Right lung (tissue), 10 donors: ENCODE data around the gene WDR5B. TPM values are rescaled to one million over a fixed set of nuclear protein-coding genes. Genes with fewer than 3 reads are reported as not detected.
A peak's percentile ranks its signal among the peaks of the same experiment; 100 is the strongest.
"Not testable (repeated sequence)": the region's sequence is repeated elsewhere in the genome, so short reads cannot be mapped to it uniquely, and the experiment has no call there.

Experiments
- DNase-seq, 2 donors: peaks; one replicate each; pipeline ENCODE4 v3.0.0-alpha.2; 2013
- long read RNA-seq, 8 donors: transcript quantifications; one replicate each; lab custom pipeline, GENCODE V29; 2026
- polyA plus RNA-seq, 5 donors: library from polyadenylated mRNA; unstranded; fragments of 120-200 nt; gene quantifications; one replicate each; pipeline versions ENCODE4 v1.2.1 to v1.2.3, GENCODE V29; 2013; ENCODE audit warnings: inconsistent platforms in 1 of 5, low replicate concordance in 1 of 5; ENCODE audit not compliant: insufficient read length in 5 of 5, insufficient read depth in 1 of 5

Gene WDR5B
- polyA plus RNA-seq: 10 to 100 TPM in 2 of 5 donors, 1 to 10 TPM in 3; 6.9 to 12.5 (median 9.2) TPM
- long read RNA-seq, donor 1, transcript WDR5B-201 (1 exons, 3,720 nt): major isoform, 19 of 19 reads
- long read RNA-seq, donor 1, partial matches to known transcripts: 0 of 19 reads
- long read RNA-seq, donor 1, other reads (novel, unspliced or antisense): 0 of 19 reads
- long read RNA-seq, donor 2, transcript WDR5B-201 (1 exons, 3,720 nt): major isoform, 11 of 11 reads
- long read RNA-seq, donor 2, partial matches to known transcripts: 0 of 11 reads
- long read RNA-seq, donor 2, other reads (novel, unspliced or antisense): 0 of 11 reads
- long read RNA-seq, donor 3, transcript WDR5B-201 (1 exons, 3,720 nt): major isoform, 18 of 18 reads
- long read RNA-seq, donor 3, partial matches to known transcripts: 0 of 18 reads
- long read RNA-seq, donor 3, other reads (novel, unspliced or antisense): 0 of 18 reads
- long read RNA-seq, donor 4, transcript WDR5B-201 (1 exons, 3,720 nt): major isoform, 8 of 8 reads
- long read RNA-seq, donor 4, partial matches to known transcripts: 0 of 8 reads
- long read RNA-seq, donor 4, other reads (novel, unspliced or antisense): 0 of 8 reads
- long read RNA-seq, donor 5, transcript WDR5B-201 (1 exons, 3,720 nt): major isoform, 14 of 14 reads
- long read RNA-seq, donor 5, partial matches to known transcripts: 0 of 14 reads
- long read RNA-seq, donor 5, other reads (novel, unspliced or antisense): 0 of 14 reads
- long read RNA-seq, donor 6, transcript WDR5B-201 (1 exons, 3,720 nt): major isoform, 27 of 27 reads
- long read RNA-seq, donor 6, partial matches to known transcripts: 0 of 27 reads
- long read RNA-seq, donor 6, other reads (novel, unspliced or antisense): 0 of 27 reads
- long read RNA-seq, donor 7, transcript WDR5B-201 (1 exons, 3,720 nt): major isoform, 13 of 13 reads
- long read RNA-seq, donor 7, partial matches to known transcripts: 0 of 13 reads
- long read RNA-seq, donor 7, other reads (novel, unspliced or antisense): 0 of 13 reads
- long read RNA-seq, donor 8, transcript WDR5B-201 (1 exons, 3,720 nt): major isoform, 11 of 11 reads
- long read RNA-seq, donor 8, partial matches to known transcripts: 0 of 11 reads
- long read RNA-seq, donor 8, other reads (novel, unspliced or antisense): 0 of 11 reads

- DNase-seq: peak; percentile 97 to 98
These were observed at the start of gene WDR5B for GRCh38 chr3:122415762-122416654. WDR5B (minus strand) TSS chr3:122416062; CDS start chr3:122415528, 534 bp downstream.

DNA sequence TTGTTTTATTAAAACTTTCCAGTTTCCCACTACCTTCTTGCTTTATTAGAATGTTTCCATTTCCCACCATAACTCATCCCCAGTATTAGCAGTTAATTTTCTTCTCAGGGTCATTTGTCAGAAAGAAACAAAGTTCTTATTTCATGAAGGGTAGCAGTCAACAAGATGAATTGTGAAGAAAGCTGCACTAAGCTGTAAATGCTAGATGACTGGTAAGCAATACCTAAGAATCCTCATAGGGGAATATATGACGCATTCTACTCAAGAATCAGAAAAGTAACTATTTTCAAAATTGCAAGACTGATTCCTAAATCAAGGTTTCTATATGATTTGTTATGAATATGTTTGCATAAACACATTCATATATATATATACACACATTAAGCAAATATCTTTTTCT, 48.8 kb upstream of the WDR5B start:
- DNase-seq: no peak

DNA sequence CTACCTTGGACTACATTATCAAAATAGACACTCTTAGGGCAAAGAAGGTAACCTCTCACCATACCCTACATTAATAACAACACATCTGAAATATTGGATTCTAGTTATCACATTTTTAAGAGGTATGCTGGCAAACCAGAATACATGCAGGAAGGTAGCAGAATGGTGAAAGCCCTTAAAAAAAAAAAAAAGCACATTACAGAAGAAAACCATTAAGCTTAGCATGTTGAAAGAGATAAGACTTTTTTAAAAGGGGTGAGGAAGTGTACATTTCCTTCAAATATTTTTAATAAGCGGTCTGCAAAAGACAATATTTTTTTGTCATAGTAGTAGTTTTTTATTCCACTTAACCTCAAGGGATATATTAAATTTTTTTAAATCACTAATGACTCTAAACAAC, 46.5 kb upstream of the WDR5B start:
- DNase-seq: no peak

DNA sequence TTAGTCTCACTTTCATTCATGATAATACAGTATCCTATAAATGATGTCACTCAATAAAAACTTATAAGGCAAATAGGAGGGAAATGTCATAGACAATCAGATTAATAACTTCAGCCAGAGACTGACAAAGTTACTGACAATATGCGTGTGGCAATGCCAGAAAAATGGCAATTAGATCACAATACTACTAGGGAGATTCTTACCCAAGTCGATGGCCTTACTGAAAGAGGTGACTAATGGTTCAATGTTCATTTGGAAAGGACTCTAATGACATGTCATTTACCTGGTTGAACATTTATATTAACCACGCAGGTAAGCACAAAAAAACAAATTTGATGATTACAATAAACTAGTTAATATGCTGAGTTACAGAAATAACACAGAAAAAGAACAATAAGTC, 45.9 kb upstream of the WDR5B start:
- no peak for DNase-seq

- peak in 1 of 2 donors; percentile 17 for DNase-seq
These were observed 43.1 kb upstream of the WDR5B start for GRCh38 chr3:122458992-122459391.

DNA sequence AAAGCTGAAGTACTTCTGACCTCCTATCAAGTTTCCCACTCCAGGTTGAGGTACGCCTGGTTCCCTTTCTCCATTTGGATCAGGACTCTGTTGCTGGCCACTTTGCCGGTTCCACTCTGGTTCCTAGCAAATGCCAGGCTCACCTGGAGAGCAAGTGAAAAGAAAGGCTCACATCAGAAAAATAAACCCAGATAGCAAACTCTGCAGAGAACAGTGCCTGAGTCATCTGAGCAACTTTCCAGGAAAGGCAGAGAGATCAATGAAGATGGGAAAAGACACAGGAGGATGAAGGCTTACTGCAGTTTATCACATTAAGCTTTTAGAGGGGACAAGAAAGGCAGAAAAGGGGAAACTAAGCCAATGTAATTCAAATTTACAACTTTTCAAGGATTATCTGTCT, 41.8 kb upstream of the WDR5B start:
- no peak for DNase-seq

DNA sequence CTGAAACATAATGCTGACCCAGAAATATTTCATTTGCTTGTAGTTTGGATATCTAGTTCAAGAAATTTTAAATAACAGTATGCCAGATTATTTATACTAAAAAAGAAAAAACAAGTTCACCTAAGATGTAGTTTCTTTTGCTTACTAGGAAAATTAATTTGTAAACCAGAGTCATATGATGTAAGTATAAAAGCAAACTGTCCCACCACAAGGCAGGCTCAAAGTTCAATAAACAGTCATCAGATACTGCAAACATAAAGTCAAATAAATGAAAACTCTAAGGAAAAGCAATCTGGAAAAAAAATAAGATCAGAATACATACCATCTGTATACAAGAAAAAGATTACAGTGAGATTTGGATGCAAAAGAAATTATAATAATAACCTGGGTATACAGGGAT, 40.2 kb upstream of the WDR5B start:
- DNase-seq: no peak

- no peak for DNase-seq
These were observed 35.5 kb upstream of the WDR5B start for GRCh38 chr3:122451371-122451770.

GRCh38 chr3:122448218-122448617, 32.4 kb upstream of the WDR5B start:
- not testable (repeated sequence) for DNase-seq

- not testable (repeated sequence) for DNase-seq
These were observed 28.6 kb upstream of the WDR5B start for GRCh38 chr3:122444491-122444887.

DNA sequence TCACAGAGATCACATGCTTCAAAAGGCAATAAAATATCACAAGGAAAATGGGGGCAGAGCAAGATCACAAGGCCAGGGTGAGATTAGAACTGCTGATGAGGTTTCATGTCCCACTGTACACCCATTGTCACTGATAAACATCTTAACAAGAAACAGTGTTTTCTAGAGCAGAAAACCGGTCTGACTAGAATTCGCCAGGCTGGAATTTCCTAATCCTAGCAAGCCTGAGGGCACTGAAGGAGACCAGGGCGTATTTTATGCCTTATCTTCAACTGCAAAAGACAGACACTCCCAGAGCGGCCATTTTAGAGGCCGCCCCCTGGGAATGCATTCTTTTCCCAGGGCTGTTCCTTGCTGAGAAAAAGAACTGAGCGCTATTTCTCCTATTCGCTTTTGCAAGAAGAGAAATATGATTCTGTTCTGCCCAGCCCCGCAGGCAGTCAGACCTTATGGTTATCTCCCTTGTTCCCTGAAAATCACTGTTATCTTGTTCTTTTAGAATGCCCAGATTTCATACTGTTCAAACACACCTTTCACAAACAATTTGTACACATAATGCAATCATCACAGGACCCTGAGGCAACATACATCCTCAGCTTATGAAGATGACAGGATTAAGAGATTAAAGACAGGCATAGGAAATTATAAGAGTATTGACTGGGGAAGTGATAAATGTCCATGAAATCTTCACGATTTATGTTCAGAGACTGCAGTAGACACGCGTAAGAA, 28.1 kb upstream of the WDR5B start:
- DNase-seq: not testable (repeated sequence)

GRCh38 chr3:122443090-122443489, 27.2 kb upstream of the WDR5B start:
- no peak for DNase-seq

- no peak for DNase-seq
These were observed 20.1 kb upstream of the WDR5B start for GRCh38 chr3:122435950-122436349.

DNA sequence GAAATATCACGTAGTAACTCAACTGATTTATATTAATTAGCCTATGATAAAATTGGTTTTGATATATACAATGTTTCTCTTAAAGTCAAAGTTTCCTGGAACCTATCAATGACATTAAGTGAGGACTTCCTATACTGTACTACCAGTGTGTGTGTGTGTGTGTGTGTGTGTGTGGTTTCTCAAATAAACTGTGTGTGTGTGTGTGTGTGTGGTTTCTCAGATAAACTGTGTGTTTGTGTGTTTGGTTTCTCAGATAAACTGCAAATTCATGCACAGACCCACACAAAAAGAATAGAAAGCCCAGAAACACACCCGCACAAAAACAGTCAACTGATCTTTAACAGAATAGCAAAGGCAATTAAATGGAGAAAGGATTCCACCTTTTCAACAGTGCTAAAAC, 14.5 kb upstream of the WDR5B start:
- DNase-seq: no peak

DNA sequence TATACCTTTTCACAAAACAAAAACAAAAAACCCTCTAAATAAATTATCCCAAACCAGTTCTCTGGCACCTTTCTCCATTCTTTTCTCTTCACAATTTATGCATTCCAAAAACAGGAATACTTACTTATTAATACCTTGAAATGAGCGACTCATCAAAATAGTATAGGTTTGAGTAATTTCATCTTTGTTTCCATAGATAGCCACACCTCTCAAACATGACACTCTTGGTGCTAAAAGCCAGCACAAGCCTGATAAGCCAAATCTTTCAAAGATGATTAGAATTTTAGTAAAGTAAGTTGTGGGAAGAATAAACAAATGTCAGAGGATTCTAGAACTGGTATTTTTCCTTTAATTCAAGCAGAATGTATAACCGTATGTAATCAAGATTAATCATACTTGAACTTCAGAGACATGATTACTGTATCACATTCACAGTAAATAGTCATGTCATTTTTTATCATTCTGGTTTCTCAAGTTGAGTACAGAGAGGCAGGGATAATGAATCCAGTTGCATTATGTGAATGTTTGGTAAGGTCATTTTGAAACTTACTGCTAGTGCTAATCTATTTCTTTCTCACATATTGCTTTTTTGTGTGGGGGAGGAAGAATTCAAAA, 12.1 kb upstream of the WDR5B start:
- no peak for DNase-seq

GRCh38 chr3:122421836-122422235, 6.0 kb upstream of the WDR5B start:
- no peak for DNase-seq

DNA sequence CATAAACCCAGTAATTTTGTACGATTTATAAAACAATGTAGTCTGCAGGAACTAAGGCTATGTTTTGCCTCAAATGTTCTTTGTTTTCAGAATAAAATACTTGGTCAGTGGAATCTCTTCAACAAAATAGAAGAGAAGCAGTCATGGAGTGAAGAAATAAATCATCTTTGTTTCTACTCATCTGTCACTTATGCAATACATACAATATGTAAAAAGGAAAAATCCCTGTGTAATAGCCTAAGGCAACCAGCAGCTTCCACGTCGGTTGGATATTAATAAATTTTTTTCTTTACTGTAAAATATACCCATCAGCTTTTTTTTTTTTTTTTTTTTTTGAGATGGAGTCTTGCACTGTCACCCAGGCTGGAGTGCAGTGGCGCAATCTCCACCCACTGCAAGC, 5.2 kb upstream of the WDR5B start:
- DNase-seq: no peak

- no peak for DNase-seq
These were observed 1.1 kb upstream of the WDR5B start for GRCh38 chr3:122416966-122417365.

DNA sequence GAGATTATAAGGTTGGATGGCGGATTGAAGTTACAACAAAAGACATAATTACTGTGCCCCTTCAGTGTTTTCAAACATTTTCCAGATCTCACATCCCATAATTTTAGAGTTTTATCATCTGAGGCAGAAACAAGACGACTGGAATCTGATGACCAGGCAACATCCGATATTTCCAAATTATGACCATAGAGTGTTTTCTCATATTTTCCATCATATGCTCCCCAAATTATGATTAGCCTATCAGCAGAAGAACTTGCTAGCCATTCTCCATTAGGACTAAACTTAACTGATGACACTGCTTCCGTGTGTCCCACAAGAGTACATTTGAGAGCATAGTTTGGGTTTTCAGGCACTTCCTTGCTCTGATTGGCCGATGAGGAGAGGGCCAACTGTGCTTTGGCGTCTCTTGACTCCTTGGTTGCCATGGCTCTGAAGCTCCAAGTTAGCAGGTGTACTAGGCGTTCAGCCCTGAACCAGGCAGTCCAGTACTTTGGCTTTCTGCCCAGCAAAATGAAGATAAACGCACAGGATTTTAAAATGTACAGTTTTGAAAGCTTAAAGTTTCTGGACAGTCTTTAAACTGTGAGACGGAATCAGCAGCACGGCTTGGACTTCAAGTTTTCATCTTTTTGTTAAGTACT, 638 bp downstream of the WDR5B start:
- peak; percentile 28 to 40 for DNase-seq
